Neural progenitor cell (in vitro differentiated cells): ENCODE data around the gene TET2.

Experiments
- EZH2 ChIP-seq: fragments of 200-600 bp; sonication (generic); IDR thresholded peaks from 2 replicates; pipeline ENCODE4 v1.6.1; 2017; ENCODE audit warnings: antibody characterized with exemption, mild to moderate bottlenecking, moderate library complexity
- EZH2phosphoT487 ChIP-seq: fragments of 200-600 bp; sonication (generic); IDR thresholded peaks from 2 replicates; pipeline ENCODE4 v1.6.1; 2017; ENCODE audit warnings: antibody characterized with exemption
- TF ChIP-seq, protein P1 (sequence below): fragments of 200-600 bp; sonication (generic); IDR thresholded peaks from 2 replicates; pipeline ENCODE4 v1.5.1; 2017; ENCODE audit warnings: antibody characterized with exemption, mild to moderate bottlenecking

DNA sequence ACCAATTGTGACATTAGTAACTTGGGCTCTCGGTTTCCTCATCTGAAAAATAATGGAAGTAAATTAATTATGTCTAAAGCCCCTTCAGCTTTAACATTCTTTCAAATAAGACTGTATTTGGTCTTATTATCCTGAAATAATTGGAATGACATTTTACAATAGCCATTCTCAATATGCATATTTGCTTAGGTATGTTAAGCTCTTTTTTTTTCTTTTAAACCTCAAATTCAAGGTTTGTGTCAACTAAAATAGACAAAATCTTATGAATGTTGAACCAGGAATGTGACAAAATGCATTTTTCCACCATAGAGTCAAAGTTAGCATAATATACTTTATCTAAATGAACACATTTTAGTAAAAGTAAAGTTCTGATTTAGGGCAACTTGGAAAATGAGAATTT lies 34.4 kb upstream of the TET2 start:
- TF ChIP-seq EZH2phosphoT487: no peak
- TF ChIP-seq, protein P1, sequence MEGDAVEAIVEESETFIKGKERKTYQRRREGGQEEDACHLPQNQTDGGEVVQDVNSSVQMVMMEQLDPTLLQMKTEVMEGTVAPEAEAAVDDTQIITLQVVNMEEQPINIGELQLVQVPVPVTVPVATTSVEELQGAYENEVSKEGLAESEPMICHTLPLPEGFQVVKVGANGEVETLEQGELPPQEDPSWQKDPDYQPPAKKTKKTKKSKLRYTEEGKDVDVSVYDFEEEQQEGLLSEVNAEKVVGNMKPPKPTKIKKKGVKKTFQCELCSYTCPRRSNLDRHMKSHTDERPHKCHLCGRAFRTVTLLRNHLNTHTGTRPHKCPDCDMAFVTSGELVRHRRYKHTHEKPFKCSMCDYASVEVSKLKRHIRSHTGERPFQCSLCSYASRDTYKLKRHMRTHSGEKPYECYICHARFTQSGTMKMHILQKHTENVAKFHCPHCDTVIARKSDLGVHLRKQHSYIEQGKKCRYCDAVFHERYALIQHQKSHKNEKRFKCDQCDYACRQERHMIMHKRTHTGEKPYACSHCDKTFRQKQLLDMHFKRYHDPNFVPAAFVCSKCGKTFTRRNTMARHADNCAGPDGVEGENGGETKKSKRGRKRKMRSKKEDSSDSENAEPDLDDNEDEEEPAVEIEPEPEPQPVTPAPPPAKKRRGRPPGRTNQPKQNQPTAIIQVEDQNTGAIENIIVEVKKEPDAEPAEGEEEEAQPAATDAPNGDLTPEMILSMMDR: no peak
- no peak for TF ChIP-seq EZH2
